Rectal smooth muscle tissue (tissue), 1 donor: Measurements from ENCODE around the gene SCN5A.

Experiments used
- H3K27ac ChIP-seq: one replicate; pipeline ENCODE4 v1.7.0; 2013; ENCODE audit warnings: low read depth, low read length, inconsistent platforms
- H3K27me3 ChIP-seq: one replicate; pipeline ENCODE4 v1.7.0; 2013; ENCODE audit warnings: low read length; ENCODE audit not compliant: control insufficient read depth, insufficient read depth
- H3K36me3 ChIP-seq: one replicate; pipeline ENCODE4 v1.7.0; 2013; ENCODE audit warnings: low read length; ENCODE audit not compliant: control insufficient read depth, insufficient read depth
- H3K4me1 ChIP-seq: one replicate; pipeline ENCODE4 v1.7.0; 2013; ENCODE audit warnings: low read length; ENCODE audit not compliant: control insufficient read depth, insufficient read depth
- H3K4me3 ChIP-seq: one replicate; pipeline ENCODE4 v1.7.0; 2013; ENCODE audit warnings: low read length
- H3K9ac ChIP-seq: one replicate; pipeline ENCODE4 v1.7.0; 2013; ENCODE audit warnings: low read length

SCN5A gene

GRCh38 chr3:38649500-38650247 is at the start of gene SCN5A:
SCN5A (minus strand) TSS chr3:38649687; CDS start chr3:38633307, 16,380 bp downstream.
- H3K4me3 ChIP-seq: peak within 1 kb of the TSS; percentile 62
- no peaks in the 10 kb centered on the region for H3K4me1 ChIP-seq
- peaks cover 10% of the 10 kb centered on the region for H3K27me3 ChIP-seq
- no peaks in the 10 kb centered on the region for H3K36me3 ChIP-seq
- H3K9ac ChIP-seq: no peak within 1 kb of the TSS
- no peak within 1 kb of the TSS for H3K27ac ChIP-seq

GRCh38 chr3:38698760-38699159 is 49.3 kb upstream of the SCN5A start:
- no peak overlapping the region for H3K9ac ChIP-seq
- H3K4me1 ChIP-seq: no peaks in the 10 kb centered on the region

GRCh38 chr3:38698061-38698460 is 48.6 kb upstream of the SCN5A start:
- Histone ChIP-seq H3K4me1 (no peaks in the 10 kb centered on the region), H3K27ac (no peak overlapping the region), H3K27me3 (no peaks in the 10 kb centered on the region), H3K36me3 (no peaks in the 10 kb centered on the region), H3K9ac (no peak overlapping the region), H3K4me3 (no peak overlapping the region)

More at GRCh38 chr3:38698760-38699159, 49.3 kb upstream of the SCN5A start:
- Histone ChIP-seq H3K27ac (no peak overlapping the region), H3K4me3 (no peak overlapping the region), H3K27me3 (no peaks in the 10 kb centered on the region), H3K36me3 (no peaks in the 10 kb centered on the region)

GRCh38 chr3:38696034-38696433 is 46.5 kb upstream of the SCN5A start:
- H3K36me3 ChIP-seq: no peaks in the 10 kb centered on the region
- H3K4me1 ChIP-seq: no peaks in the 10 kb centered on the region
- no peaks in the 10 kb centered on the region for H3K27me3 ChIP-seq
- H3K27ac ChIP-seq: no peak overlapping the region
- no peak overlapping the region for H3K9ac ChIP-seq
- no peak overlapping the region for H3K4me3 ChIP-seq

- H3K36me3 ChIP-seq: no peaks in the 10 kb centered on the region
- no peaks in the 10 kb centered on the region for H3K4me1 ChIP-seq
- H3K9ac ChIP-seq: no peak overlapping the region
- H3K27ac ChIP-seq: no peak overlapping the region
- H3K27me3 ChIP-seq: no peaks in the 10 kb centered on the region
- H3K4me3 ChIP-seq: no peak overlapping the region
Measured at GRCh38 chr3:38690185-38690584, 40.7 kb upstream of the SCN5A start.

- Histone ChIP-seq H3K27ac (no peak overlapping the region), H3K27me3 (no peaks in the 10 kb centered on the region), H3K36me3 (no peaks in the 10 kb centered on the region), H3K9ac (no peak overlapping the region), H3K4me3 (no peak overlapping the region), H3K4me1 (no peaks in the 10 kb centered on the region)
Measured at GRCh38 chr3:38689774-38690173, 40.3 kb upstream of the SCN5A start.

GRCh38 chr3:38689346-38689745 is 39.9 kb upstream of the SCN5A start:
- no peak overlapping the region for H3K9ac ChIP-seq
- no peaks in the 10 kb centered on the region for H3K36me3 ChIP-seq
- no peaks in the 10 kb centered on the region for H3K27me3 ChIP-seq
- no peaks in the 10 kb centered on the region for H3K4me1 ChIP-seq
- H3K27ac ChIP-seq: no peak overlapping the region
- H3K4me3 ChIP-seq: no peak overlapping the region

- Histone ChIP-seq H3K27ac (no peak overlapping the region), H3K9ac (no peak overlapping the region), H3K4me3 (no peak overlapping the region), H3K4me1 (no peaks in the 10 kb centered on the region), H3K36me3 (no peaks in the 10 kb centered on the region), H3K27me3 (no peaks in the 10 kb centered on the region)
Measured at GRCh38 chr3:38687321-38687720, 37.8 kb upstream of the SCN5A start.

GRCh38 chr3:38684546-38684945 is 35.1 kb upstream of the SCN5A start:
- Histone ChIP-seq H3K9ac (no peak overlapping the region), H3K4me1 (no peaks in the 10 kb centered on the region), H3K36me3 (no peaks in the 10 kb centered on the region), H3K27me3 (no peaks in the 10 kb centered on the region), H3K4me3 (no peak overlapping the region), H3K27ac (no peak overlapping the region)

GRCh38 chr3:38669668-38670067 is 20.2 kb upstream of the SCN5A start:
- Histone ChIP-seq H3K27ac (no peak overlapping the region), H3K36me3 (no peaks in the 10 kb centered on the region)

GRCh38 chr3:38662544-38662943 is 13.1 kb upstream of the SCN5A start:
- no peaks in the 10 kb centered on the region for H3K4me1 ChIP-seq
- no peak overlapping the region for H3K4me3 ChIP-seq
- H3K36me3 ChIP-seq: no peaks in the 10 kb centered on the region
- peaks cover 4% of the 10 kb centered on the region for H3K27me3 ChIP-seq
- no peak overlapping the region for H3K9ac ChIP-seq
- H3K27ac ChIP-seq: no peak overlapping the region

More at GRCh38 chr3:38669668-38670067, 20.2 kb upstream of the SCN5A start:
- H3K4me3 ChIP-seq: no peak overlapping the region
- no peak overlapping the region for H3K9ac ChIP-seq
- H3K27me3 ChIP-seq: no peaks in the 10 kb centered on the region
- H3K4me1 ChIP-seq: no peaks in the 10 kb centered on the region

- H3K4me3 ChIP-seq: no peak overlapping the region
- no peaks in the 10 kb centered on the region for H3K36me3 ChIP-seq
- peaks cover 8% of the 10 kb centered on the region for H3K27me3 ChIP-seq
- no peak overlapping the region for H3K9ac ChIP-seq
- no peak overlapping the region for H3K27ac ChIP-seq
- no peaks in the 10 kb centered on the region for H3K4me1 ChIP-seq
Measured at GRCh38 chr3:38658841-38659240, 9.4 kb upstream of the SCN5A start.

GRCh38 chr3:38657369-38657768 is 7.9 kb upstream of the SCN5A start:
- peaks cover 8% of the 10 kb centered on the region for H3K27me3 ChIP-seq
- H3K9ac ChIP-seq: no peak overlapping the region
- no peak overlapping the region for H3K4me3 ChIP-seq
- H3K36me3 ChIP-seq: no peaks in the 10 kb centered on the region
- no peak overlapping the region for H3K27ac ChIP-seq
- H3K4me1 ChIP-seq: no peaks in the 10 kb centered on the region
